Neural cell (in vitro differentiated cells): ENCODE data around the gene CNTNAP2. TPM values are rescaled to one million over a fixed set of nuclear protein-coding genes. Genes with fewer than 3 reads are reported as not detected.

Experiments used
- H2AFZ ChIP-seq: fragments of 200-600, 300-800 bp; sonication (generic), shearing (Covaris generic); 2 replicates; pipeline ENCODE4 v1.6.0; 2014; ENCODE audit warnings: low read depth, mild to moderate bottlenecking, antibody characterized with exemption, low read length, moderate library complexity
- H3F3A ChIP-seq: fragments of 200-600 bp; shearing (Covaris generic); 2 replicates; pipeline ENCODE4 v1.6.1; 2016; ENCODE audit warnings: mild to moderate bottlenecking, moderate library complexity, mixed read lengths, antibody characterized with exemption, low read length; ENCODE audit not compliant: insufficient read depth, poor library complexity, severe bottlenecking
- H3K27ac ChIP-seq: fragments of 200-600, 300-800 bp; sonication (generic), shearing (Covaris generic); 2 replicates; pipeline ENCODE4 v1.5.1; 2014; ENCODE audit warnings: mild to moderate bottlenecking, low read length, moderate library complexity
- H3K27me3 ChIP-seq: fragments of 300-800, 200-600 bp; sonication (generic), shearing (Covaris generic); 2 replicates; pipeline ENCODE4 v1.6.0; 2014; ENCODE audit warnings: mild to moderate bottlenecking, low read depth, low read length, moderate library complexity; ENCODE audit not compliant: insufficient read depth
- H3K36me3 ChIP-seq: fragments of 300-800, 200-600 bp; sonication (generic), shearing (Covaris generic); 2 replicates; pipeline ENCODE4 v1.5.1; 2014; ENCODE audit warnings: mild to moderate bottlenecking, antibody characterized with exemption, low read length, moderate library complexity; ENCODE audit not compliant: insufficient read depth
- H3K4me2 ChIP-seq: fragments of 300-800, 200-600 bp; sonication (generic), shearing (Covaris generic); 2 replicates; pipeline ENCODE4 v1.6.0; 2014; ENCODE audit warnings: mild to moderate bottlenecking, low read length
- H3K4me3 ChIP-seq: fragments of 300-800, 200-600 bp; sonication (generic), shearing (Covaris generic); 2 replicates; pipeline ENCODE4 v1.5.1; 2014; ENCODE audit warnings: mild to moderate bottlenecking, low read length, moderate library complexity
- H3K79me2 ChIP-seq: fragments of 200-600 bp; shearing (Covaris generic); replicated peaks from 2 replicates; pipeline ENCODE4 v1.6.0; 2014; ENCODE audit warnings: mild to moderate bottlenecking, low read length, moderate library complexity; ENCODE audit not compliant: insufficient read depth
- H3K9ac ChIP-seq: fragments of 300-800, 200-600 bp; sonication (generic), shearing (Covaris generic); 2 replicates; pipeline ENCODE4 v1.6.1; 2016; ENCODE audit warnings: mild to moderate bottlenecking, low read length, mixed read lengths
- H3K9me2 ChIP-seq: fragments of 200-600 bp; shearing (Covaris generic); 2 replicates; pipeline ENCODE4 v1.6.1; 2016; ENCODE audit warnings: mild to moderate bottlenecking, low read length, mixed read lengths; ENCODE audit not compliant: insufficient read depth
- H3K9me3 ChIP-seq: fragments of 200-600, 300-800 bp; sonication (generic), shearing (Covaris generic); 2 replicates; pipeline ENCODE4 v1.6.1; 2016; ENCODE audit warnings: mild to moderate bottlenecking, mixed run types, low read length, moderate library complexity, mixed read lengths
- H4K20me1 ChIP-seq: fragments of 200-600 bp; shearing (Covaris generic); 2 replicates; pipeline ENCODE4 v1.6.1; 2016; ENCODE audit warnings: mild to moderate bottlenecking, mixed run types; ENCODE audit not compliant: insufficient read depth
- CTCF ChIP-seq: fragments of 450-650 bp; IDR thresholded peaks from 2 replicates; pipeline ENCODE4 v1.5.1; 2014; ENCODE audit warnings: antibody characterized with exemption, mild to moderate bottlenecking, moderate library complexity; ENCODE audit not compliant: poor library complexity, severe bottlenecking
- EP300 ChIP-seq: fragments of 450-650 bp; conservative IDR thresholded peaks from 2 replicates; pipeline ENCODE4 v1.6.1; 2014; ENCODE audit warnings: antibody characterized with exemption, mild to moderate bottlenecking, moderate library complexity; ENCODE audit not compliant: poor library complexity, severe bottlenecking
- EZH2 ChIP-seq: fragments of 200-600, 300-800 bp; shearing (Covaris generic), sonication (generic); IDR thresholded peaks from 2 replicates; pipeline ENCODE4 v1.6.1; 2014; ENCODE audit warnings: antibody characterized with exemption, low read length, borderline replicate concordance, mild to moderate bottlenecking; ENCODE audit not compliant: insufficient read depth, poor library complexity, severe bottlenecking
- MXI1 ChIP-seq: fragments of 450-650 bp; conservative IDR thresholded peaks from 2 replicates; pipeline ENCODE4 v1.6.1; 2014; ENCODE audit warnings: antibody characterized with exemption, mild to moderate bottlenecking; ENCODE audit not compliant: poor library complexity, severe bottlenecking
- POLR2AphosphoS5 ChIP-seq: IDR thresholded peaks from 2 replicates; pipeline ENCODE4 v1.6.1; 2012
- RAD21 ChIP-seq: fragments of 450-650 bp; conservative IDR thresholded peaks from 2 replicates; pipeline ENCODE4 v1.6.1; 2014; ENCODE audit warnings: antibody characterized with exemption, mild to moderate bottlenecking, moderate library complexity
- SMC3 ChIP-seq: fragments of 450-650 bp; conservative IDR thresholded peaks from 2 replicates; pipeline ENCODE4 v1.6.1; 2014; ENCODE audit warnings: antibody characterized with exemption, mild to moderate bottlenecking, moderate library complexity; ENCODE audit not compliant: poor library complexity
- TAF1 ChIP-seq: IDR thresholded peaks from 2 replicates; pipeline ENCODE4 v1.6.1; 2012; ENCODE audit warnings: low read depth
- polyA plus RNA-seq: library from polyadenylated mRNA; depleted of rRNA; stranded (reverse); fragments of >200 nt; gene quantifications from 2 replicates; pipeline ENCODE4 v1.2.3, GENCODE V29; 2014
- TF ChIP-seq, protein P1 (sequence below): IDR thresholded peaks from 2 replicates; pipeline ENCODE4 v1.6.1; 2012; ENCODE audit warnings: borderline replicate concordance

The CNTNAP2 gene
- polyA plus RNA-seq, 1 donor from 2014 or later = 276 TPM

DNA sequence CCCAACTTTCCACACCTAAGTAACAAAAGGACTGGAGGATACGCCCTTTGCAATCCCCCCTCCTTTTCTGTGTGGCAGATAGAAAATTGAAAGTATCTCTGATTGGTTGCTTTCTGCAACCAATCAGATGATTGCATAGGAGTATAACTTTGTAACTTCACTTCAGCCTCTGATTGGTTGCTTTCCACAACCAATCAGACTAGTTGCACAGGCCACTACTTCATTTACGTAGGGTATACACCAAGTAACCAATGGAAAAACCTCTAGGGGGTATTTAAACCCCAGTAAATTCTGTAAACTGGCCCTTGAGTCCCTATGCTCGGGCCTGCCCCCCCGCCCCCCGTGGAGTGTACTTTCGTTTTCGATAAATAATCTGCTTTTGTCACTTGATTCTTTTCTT lies 1080.4 kb downstream of the CNTNAP2 start:
- H3K9me2 ChIP-seq = no peaks in the 10 kb centered on the region
- H3K9ac ChIP-seq = no peak overlapping the region
- H3K36me3 ChIP-seq = no peaks in the 10 kb centered on the region
- no peak overlapping the region for H2AFZ ChIP-seq
- peaks cover 4% of the 10 kb centered on the region for H3F3A ChIP-seq
- H3K9me3 ChIP-seq = no peaks in the 10 kb centered on the region
- H3K27ac ChIP-seq = no peak overlapping the region
- H3K27me3 ChIP-seq = no peaks in the 10 kb centered on the region
- no peak overlapping the region for H3K4me2 ChIP-seq
- no peak overlapping the region for H3K4me3 ChIP-seq
- TF ChIP-seq, protein P1, sequence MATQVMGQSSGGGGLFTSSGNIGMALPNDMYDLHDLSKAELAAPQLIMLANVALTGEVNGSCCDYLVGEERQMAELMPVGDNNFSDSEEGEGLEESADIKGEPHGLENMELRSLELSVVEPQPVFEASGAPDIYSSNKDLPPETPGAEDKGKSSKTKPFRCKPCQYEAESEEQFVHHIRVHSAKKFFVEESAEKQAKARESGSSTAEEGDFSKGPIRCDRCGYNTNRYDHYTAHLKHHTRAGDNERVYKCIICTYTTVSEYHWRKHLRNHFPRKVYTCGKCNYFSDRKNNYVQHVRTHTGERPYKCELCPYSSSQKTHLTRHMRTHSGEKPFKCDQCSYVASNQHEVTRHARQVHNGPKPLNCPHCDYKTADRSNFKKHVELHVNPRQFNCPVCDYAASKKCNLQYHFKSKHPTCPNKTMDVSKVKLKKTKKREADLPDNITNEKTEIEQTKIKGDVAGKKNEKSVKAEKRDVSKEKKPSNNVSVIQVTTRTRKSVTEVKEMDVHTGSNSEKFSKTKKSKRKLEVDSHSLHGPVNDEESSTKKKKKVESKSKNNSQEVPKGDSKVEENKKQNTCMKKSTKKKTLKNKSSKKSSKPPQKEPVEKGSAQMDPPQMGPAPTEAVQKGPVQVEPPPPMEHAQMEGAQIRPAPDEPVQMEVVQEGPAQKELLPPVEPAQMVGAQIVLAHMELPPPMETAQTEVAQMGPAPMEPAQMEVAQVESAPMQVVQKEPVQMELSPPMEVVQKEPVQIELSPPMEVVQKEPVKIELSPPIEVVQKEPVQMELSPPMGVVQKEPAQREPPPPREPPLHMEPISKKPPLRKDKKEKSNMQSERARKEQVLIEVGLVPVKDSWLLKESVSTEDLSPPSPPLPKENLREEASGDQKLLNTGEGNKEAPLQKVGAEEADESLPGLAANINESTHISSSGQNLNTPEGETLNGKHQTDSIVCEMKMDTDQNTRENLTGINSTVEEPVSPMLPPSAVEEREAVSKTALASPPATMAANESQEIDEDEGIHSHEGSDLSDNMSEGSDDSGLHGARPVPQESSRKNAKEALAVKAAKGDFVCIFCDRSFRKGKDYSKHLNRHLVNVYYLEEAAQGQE = no peak
- no peak for TF ChIP-seq SMC3
- TF ChIP-seq TAF1 = no peak
- no peak for TF ChIP-seq CTCF
- no peak for TF ChIP-seq RAD21
- no peak for TF ChIP-seq EZH2
- no peak for TF ChIP-seq MXI1
- no peak for TF ChIP-seq EP300
- no peak for TF ChIP-seq POLR2AphosphoS5
- no peaks in the 10 kb centered on the region for H4K20me1 ChIP-seq
- no peaks in the 10 kb centered on the region for H3K79me2 ChIP-seq

DNA sequence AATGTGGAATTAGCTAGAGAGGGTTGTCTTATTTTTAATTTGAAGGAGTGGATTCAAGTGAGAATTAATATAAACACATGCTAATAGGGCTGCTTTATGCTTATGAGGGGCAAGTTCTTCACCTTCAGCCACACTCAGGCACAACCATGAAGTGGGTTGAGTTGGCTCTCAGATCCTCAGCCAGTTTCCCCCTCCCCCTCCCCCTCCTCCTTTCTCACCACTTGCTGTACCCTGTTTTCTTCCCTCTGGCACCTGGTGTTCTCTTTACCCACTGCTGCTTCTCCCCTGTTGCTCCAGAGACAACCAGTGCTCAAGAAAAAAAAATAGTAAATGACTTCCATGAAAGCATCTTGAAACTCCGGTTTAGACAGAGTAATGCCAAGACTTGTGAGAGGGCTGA lies 1083.3 kb downstream of the CNTNAP2 start:
- H2AFZ ChIP-seq = no peak overlapping the region
- TF ChIP-seq, protein P1 = no peak
- TF ChIP-seq POLR2AphosphoS5 (no peak), SMC3 (no peak), EZH2 (no peak), RAD21 (no peak), MXI1 (no peak), EP300 (no peak), TAF1 (no peak), CTCF (no peak)

More for the DNA sequence above, 1083.3 kb downstream of the CNTNAP2 start:
- H3F3A ChIP-seq = peaks cover 4% of the 10 kb centered on the region
- no peaks in the 10 kb centered on the region for H4K20me1 ChIP-seq
- no peak overlapping the region for H3K9ac ChIP-seq
- no peaks in the 10 kb centered on the region for H3K27me3 ChIP-seq
- no peaks in the 10 kb centered on the region for H3K79me2 ChIP-seq
- no peaks in the 10 kb centered on the region for H3K9me2 ChIP-seq
- H3K9me3 ChIP-seq = no peaks in the 10 kb centered on the region
- no peak overlapping the region for H3K27ac ChIP-seq
- no peaks in the 10 kb centered on the region for H3K36me3 ChIP-seq
- no peak overlapping the region for H3K4me2 ChIP-seq
- no peak overlapping the region for H3K4me3 ChIP-seq
